GM23338 (cell line): ENCODE measurements around the gene MBNL1. TPM values are rescaled to one million over a fixed set of nuclear protein-coding genes. Genes with fewer than 3 reads are reported as not detected.

Experiments
- ATAC-seq: fragments of 200-7000 bp; cut with Tn5 transposase; 3 replicates; pipeline ENCODE4 v1.9.1; 2020
- DNase-seq: peaks from one replicate; pipeline ENCODE4 v3.0.0-alpha.2; 2015; ENCODE audit warnings: low spot score
- H2AFZ ChIP-seq: fragments of 200-600 bp; sonication (generic); 2 replicates; pipeline ENCODE4 v1.8.0; 2016; ENCODE audit warnings: antibody characterized with exemption, mild to moderate bottlenecking, moderate library complexity
- H3F3A ChIP-seq: fragments of 200-600 bp; sonication (generic); replicated peaks from 2 replicates; pipeline ENCODE4 v1.8.0; 2017; ENCODE audit warnings: antibody characterized with exemption, mixed run types, low read depth
- H3K27ac ChIP-seq: fragments of 200-600 bp; sonication (generic); 2 replicates; pipeline ENCODE4 v1.6.1; 2016; ENCODE audit warnings: low read depth
- H3K27me3 ChIP-seq: fragments of 200-600 bp; sonication (generic); 2 replicates; pipeline ENCODE4 v1.8.0; 2016; ENCODE audit warnings: mild to moderate bottlenecking, mixed run types, moderate library complexity; ENCODE audit not compliant: insufficient read depth
- H3K36me3 ChIP-seq: fragments of 200-600 bp; sonication (generic); 2 replicates; pipeline ENCODE4 v1.8.0; 2016; ENCODE audit warnings: mild to moderate bottlenecking; ENCODE audit not compliant: insufficient read depth
- H3K4me1 ChIP-seq: fragments of 200-600 bp; sonication (generic); 2 replicates; pipeline ENCODE4 v1.8.0; 2016; ENCODE audit warnings: mild to moderate bottlenecking, moderate library complexity; ENCODE audit not compliant: insufficient read depth
- H3K4me2 ChIP-seq: fragments of 200-600 bp; sonication (generic); 2 replicates; pipeline ENCODE4 v1.7.1; 2017; ENCODE audit warnings: mixed run types
- H3K4me3 ChIP-seq: fragments of 200-600 bp; sonication (generic); 2 replicates; pipeline ENCODE4 v1.6.1; 2016; ENCODE audit warnings: mixed run types
- H3K79me2 ChIP-seq: fragments of 200-600 bp; sonication (generic); replicated peaks from 2 replicates; pipeline ENCODE4 v1.8.0; 2017; ENCODE audit warnings: mild to moderate bottlenecking; ENCODE audit not compliant: insufficient read depth
- H3K9me2 ChIP-seq: fragments of 200-600 bp; sonication (generic); 2 replicates; pipeline ENCODE4 v1.8.0; 2017; ENCODE audit not compliant: insufficient read depth
- H4K20me1 ChIP-seq: fragments of 200-600 bp; sonication (generic); replicated peaks from 2 replicates; pipeline ENCODE4 v1.8.0; 2017; ENCODE audit warnings: mild to moderate bottlenecking; ENCODE audit not compliant: insufficient read depth
- H3K27ac Mint-ChIP-seq: 2 replicates; pipeline ENCODE4 v1.8.0; 2020; ENCODE audit warnings: inconsistent platforms, mild to moderate bottlenecking, moderate library complexity, mixed read lengths
- H3K27me3 Mint-ChIP-seq: 3 replicates; pipeline ENCODE4 v1.8.0; 2022; ENCODE audit warnings: low read depth, mild to moderate bottlenecking, moderate library complexity, mixed read lengths, inconsistent platforms; ENCODE audit not compliant: insufficient read depth, poor library complexity
- H3K36me3 Mint-ChIP-seq: 3 replicates; pipeline ENCODE4 v1.8.0; 2021; ENCODE audit warnings: low read depth, mild to moderate bottlenecking, inconsistent platforms, moderate library complexity, mixed read lengths
- H3K4me1 Mint-ChIP-seq: 3 replicates; pipeline ENCODE4 v1.8.0; 2020; ENCODE audit warnings: mild to moderate bottlenecking, inconsistent platforms, mixed read lengths
- H3K4me3 Mint-ChIP-seq: 3 replicates; pipeline ENCODE4 v1.8.0; 2021; ENCODE audit warnings: moderate library complexity, mild to moderate bottlenecking, inconsistent platforms, mixed read lengths
- H3K9me3 Mint-ChIP-seq: 3 replicates; pipeline ENCODE4 v1.8.0; 2020; ENCODE audit warnings: moderate library complexity, mild to moderate bottlenecking, inconsistent platforms, mixed read lengths
- CREB1 ChIP-seq: fragments of 250-450 bp; sonication (Bioruptor Pico); IDR thresholded peaks from 2 replicates; pipeline ENCODE4 v1.5.0; 2020; ENCODE audit warnings: low read depth, mild to moderate bottlenecking, moderate library complexity
- EZH2 ChIP-seq: fragments of 200-600 bp; sonication (generic); IDR thresholded peaks from one replicate; pipeline ENCODE4 v1.8.0; 2017; ENCODE audit warnings: antibody characterized with exemption, mild to moderate bottlenecking, low read depth; ENCODE audit not compliant: unreplicated experiment
- JUNB ChIP-seq: IDR thresholded peaks from one replicate; pipeline ENCODE4 v1.6.1; 2016; ENCODE audit warnings: antibody characterized with exemption; ENCODE audit not compliant: unreplicated experiment
- POLR2AphosphoS5 ChIP-seq: IDR thresholded peaks from 2 replicates; pipeline ENCODE4 v1.6.1; 2016; ENCODE audit warnings: antibody characterized with exemption, low read depth
- STAT1 ChIP-seq: IDR thresholded peaks from one replicate; pipeline ENCODE4 v1.6.1; 2016; ENCODE audit warnings: antibody characterized with exemption; ENCODE audit not compliant: unreplicated experiment
- ZNF114 ChIP-seq: fragments of 250-450 bp; sonication (Bioruptor Pico); IDR thresholded peaks from 2 replicates; pipeline ENCODE4 v1.5.0; 2020; ENCODE audit warnings: mild to moderate bottlenecking, moderate library complexity
- polyA plus RNA-seq: library from polyadenylated mRNA; unstranded; fragments of >200 nt; fragmentation: Nextera tagmentation; extraction: Ambion mirVana; gene quantifications from 2 replicates; pipeline ENCODE4 v1.2.1, GENCODE V29; 2016
- total RNA-seq: library from RNA; depleted of rRNA; stranded (reverse); fragments of >200 nt; shearing (Covaris generic); gene quantifications from 2 replicates; pipeline ENCODE4 v1.2.3, GENCODE V29; 2014
- TF ChIP-seq, protein P1 (sequence below): IDR thresholded peaks from one replicate; pipeline ENCODE4 v1.6.1; 2018; ENCODE audit warnings: antibody characterized with exemption; ENCODE audit not compliant: unreplicated experiment
- TF ChIP-seq, protein P2 (sequence below): IDR thresholded peaks from 2 replicates; pipeline ENCODE4 v1.6.1; 2016; ENCODE audit warnings: antibody characterized with exemption

MBNL1 gene
- total and polyA plus RNA-seq, 2 experiments from 2014 or later = 9.4 to 23.2 TPM

DNA sequence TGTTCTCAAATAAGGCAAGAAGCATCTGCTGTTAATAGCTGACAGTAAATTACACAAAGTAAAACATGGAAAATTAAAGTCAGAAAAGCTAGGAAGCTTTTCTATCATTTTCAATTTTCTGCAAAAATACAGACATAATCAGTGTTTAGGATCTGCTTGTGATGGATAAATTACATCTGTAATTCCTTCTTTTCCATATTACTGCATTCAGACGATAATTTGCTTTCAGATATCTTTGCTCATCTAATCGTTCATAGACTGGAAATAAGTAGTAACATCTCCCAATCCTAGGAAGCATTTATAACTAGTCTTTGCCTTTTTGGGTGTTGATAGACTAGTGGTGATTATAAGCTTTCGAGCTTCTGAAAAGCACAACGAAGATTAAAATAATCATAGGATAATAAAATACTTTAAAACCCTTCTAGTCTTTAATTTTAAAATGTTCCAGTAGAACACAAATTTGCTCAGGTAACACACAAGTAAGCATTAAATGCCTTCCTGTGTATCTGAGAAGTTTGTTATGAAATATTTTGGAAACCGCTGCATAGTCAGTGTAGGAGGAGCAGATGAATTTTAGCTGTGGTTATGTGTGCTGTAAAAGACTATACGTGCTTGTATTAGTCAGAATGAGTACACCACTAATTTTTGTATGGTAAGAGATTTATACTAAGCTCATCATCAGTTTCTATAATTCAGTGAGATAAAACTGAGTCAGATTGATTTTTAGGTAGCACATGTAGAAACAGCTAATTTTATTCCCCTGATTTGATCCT lies 41.0 kb downstream of the MBNL1 start:
- H3K9me3 Mint-ChIP-seq = no peaks in the 10 kb centered on the region
- H3K4me1 Mint-ChIP-seq = peaks cover 40% of the 10 kb centered on the region
- Histone ChIP-seq H3K27me3 (no peaks in the 10 kb centered on the region), H3F3A (no peaks in the 10 kb centered on the region), H3K36me3 (no peaks in the 10 kb centered on the region), H3K4me2 (no peak overlapping the region), H4K20me1 (no peaks in the 10 kb centered on the region), H3K4me3 (no peak overlapping the region), H3K9me2 (no peaks in the 10 kb centered on the region), H2AFZ (no peak overlapping the region), H3K79me2 (peaks cover 61% of the 10 kb centered on the region), H3K4me1 (peaks cover 37% of the 10 kb centered on the region), H3K27ac (no peak overlapping the region; the same call in 1 of the 2 replicates)
- no peak for DNase-seq
- no peak for ATAC-seq
- no peak for TF ChIP-seq POLR2AphosphoS5
- TF ChIP-seq EZH2 = no peak
- no peak overlapping the region for H3K4me3 Mint-ChIP-seq
- H3K27ac Mint-ChIP-seq = no peak overlapping the region
- H3K27me3 Mint-ChIP-seq = no peaks in the 10 kb centered on the region
- no peaks in the 10 kb centered on the region for H3K36me3 Mint-ChIP-seq

DNA sequence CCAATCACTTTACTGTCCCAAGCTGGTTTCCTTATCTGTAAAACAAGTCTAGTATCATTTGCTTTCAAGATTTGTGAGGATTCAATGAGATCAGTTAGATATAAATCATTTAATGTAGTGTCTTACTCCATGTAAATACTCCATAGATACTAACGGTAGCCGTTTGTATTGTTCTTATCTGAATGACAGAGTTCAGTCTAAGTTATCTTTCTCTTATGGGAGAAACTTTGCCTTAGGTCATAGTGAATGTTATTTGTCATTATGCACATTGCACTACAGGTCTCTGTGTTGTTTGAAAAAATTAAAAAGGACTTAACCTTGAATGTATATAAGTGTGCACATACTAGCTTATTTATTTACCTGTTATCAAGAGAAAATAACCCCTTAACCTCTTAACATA lies 44.7 kb downstream of the MBNL1 start:
- no peaks in the 10 kb centered on the region for H3K9me3 Mint-ChIP-seq
- H3K4me3 Mint-ChIP-seq = no peak overlapping the region
- peaks cover 58% of the 10 kb centered on the region for H3K79me2 ChIP-seq

DNA sequence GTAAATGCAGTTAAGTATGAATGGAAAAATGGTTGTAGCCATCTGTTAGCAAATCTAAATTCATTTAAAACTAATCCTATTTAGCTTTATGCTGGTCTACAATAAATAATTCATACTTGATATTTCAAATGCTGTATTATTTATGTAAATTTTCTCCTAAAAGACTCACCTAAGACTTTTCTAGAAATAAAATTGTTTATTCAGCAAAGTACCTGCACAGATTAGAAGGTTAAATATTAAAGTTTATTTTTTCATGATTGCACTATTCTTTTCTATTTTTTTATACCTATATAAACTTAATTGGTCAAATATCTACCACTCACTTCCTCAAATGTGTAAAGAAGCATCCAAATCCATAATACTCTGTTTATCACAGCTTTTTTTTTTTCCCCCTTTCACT lies 45.2 kb downstream of the MBNL1 start:
- Mint-ChIP-seq H3K4me3 (no peak overlapping the region), H3K4me1 (peaks cover 21% of the 10 kb centered on the region), H3K27me3 (no peaks in the 10 kb centered on the region), H3K9me3 (no peaks in the 10 kb centered on the region), H3K27ac (no peak overlapping the region), H3K36me3 (no peaks in the 10 kb centered on the region)
- Histone ChIP-seq H3K4me1 (peaks cover 11% of the 10 kb centered on the region), H3K27me3 (no peaks in the 10 kb centered on the region), H2AFZ (no peak overlapping the region), H3K4me3 (no peak overlapping the region), H3K79me2 (peaks cover 59% of the 10 kb centered on the region), H3K36me3 (no peaks in the 10 kb centered on the region), H3F3A (no peaks in the 10 kb centered on the region), H4K20me1 (no peaks in the 10 kb centered on the region), H3K4me2 (no peak overlapping the region), H3K27ac (no peak overlapping the region), H3K9me2 (no peaks in the 10 kb centered on the region)
- DNase-seq = no peak
- ATAC-seq = no peak
- TF ChIP-seq JUNB (no peak), CREB1 (CRISPR knock-in tag) (no peak), ZNF114 (no peak)
- TF ChIP-seq, protein P1, sequence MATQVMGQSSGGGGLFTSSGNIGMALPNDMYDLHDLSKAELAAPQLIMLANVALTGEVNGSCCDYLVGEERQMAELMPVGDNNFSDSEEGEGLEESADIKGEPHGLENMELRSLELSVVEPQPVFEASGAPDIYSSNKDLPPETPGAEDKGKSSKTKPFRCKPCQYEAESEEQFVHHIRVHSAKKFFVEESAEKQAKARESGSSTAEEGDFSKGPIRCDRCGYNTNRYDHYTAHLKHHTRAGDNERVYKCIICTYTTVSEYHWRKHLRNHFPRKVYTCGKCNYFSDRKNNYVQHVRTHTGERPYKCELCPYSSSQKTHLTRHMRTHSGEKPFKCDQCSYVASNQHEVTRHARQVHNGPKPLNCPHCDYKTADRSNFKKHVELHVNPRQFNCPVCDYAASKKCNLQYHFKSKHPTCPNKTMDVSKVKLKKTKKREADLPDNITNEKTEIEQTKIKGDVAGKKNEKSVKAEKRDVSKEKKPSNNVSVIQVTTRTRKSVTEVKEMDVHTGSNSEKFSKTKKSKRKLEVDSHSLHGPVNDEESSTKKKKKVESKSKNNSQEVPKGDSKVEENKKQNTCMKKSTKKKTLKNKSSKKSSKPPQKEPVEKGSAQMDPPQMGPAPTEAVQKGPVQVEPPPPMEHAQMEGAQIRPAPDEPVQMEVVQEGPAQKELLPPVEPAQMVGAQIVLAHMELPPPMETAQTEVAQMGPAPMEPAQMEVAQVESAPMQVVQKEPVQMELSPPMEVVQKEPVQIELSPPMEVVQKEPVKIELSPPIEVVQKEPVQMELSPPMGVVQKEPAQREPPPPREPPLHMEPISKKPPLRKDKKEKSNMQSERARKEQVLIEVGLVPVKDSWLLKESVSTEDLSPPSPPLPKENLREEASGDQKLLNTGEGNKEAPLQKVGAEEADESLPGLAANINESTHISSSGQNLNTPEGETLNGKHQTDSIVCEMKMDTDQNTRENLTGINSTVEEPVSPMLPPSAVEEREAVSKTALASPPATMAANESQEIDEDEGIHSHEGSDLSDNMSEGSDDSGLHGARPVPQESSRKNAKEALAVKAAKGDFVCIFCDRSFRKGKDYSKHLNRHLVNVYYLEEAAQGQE = no peak

More for the DNA sequence above, 44.7 kb downstream of the MBNL1 start:
- no peak for TF ChIP-seq STAT1
- TF ChIP-seq, protein P2, sequence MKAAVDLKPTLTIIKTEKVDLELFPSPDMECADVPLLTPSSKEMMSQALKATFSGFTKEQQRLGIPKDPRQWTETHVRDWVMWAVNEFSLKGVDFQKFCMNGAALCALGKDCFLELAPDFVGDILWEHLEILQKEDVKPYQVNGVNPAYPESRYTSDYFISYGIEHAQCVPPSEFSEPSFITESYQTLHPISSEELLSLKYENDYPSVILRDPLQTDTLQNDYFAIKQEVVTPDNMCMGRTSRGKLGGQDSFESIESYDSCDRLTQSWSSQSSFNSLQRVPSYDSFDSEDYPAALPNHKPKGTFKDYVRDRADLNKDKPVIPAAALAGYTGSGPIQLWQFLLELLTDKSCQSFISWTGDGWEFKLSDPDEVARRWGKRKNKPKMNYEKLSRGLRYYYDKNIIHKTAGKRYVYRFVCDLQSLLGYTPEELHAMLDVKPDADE = no peak
- Histone ChIP-seq H3K27ac (no peak overlapping the region), H3K36me3 (no peaks in the 10 kb centered on the region), H3K27me3 (no peaks in the 10 kb centered on the region), H4K20me1 (no peaks in the 10 kb centered on the region), H2AFZ (no peak overlapping the region), H3F3A (no peaks in the 10 kb centered on the region), H3K9me2 (no peaks in the 10 kb centered on the region), H3K4me3 (no peak overlapping the region), H3K4me1 (peaks cover 10% of the 10 kb centered on the region), H3K4me2 (no peak overlapping the region)
- DNase-seq = no peak
- H3K4me1 Mint-ChIP-seq = peaks cover 21% of the 10 kb centered on the region
- no peak for ATAC-seq
- no peaks in the 10 kb centered on the region for H3K36me3 Mint-ChIP-seq
- H3K27ac Mint-ChIP-seq = no peak overlapping the region
- no peaks in the 10 kb centered on the region for H3K27me3 Mint-ChIP-seq
